HL-60 (cell line): ENCODE data around the gene B4GALT2.
A peak's percentile ranks its signal among the peaks of the same experiment; 100 is the strongest.

Experiments used
- DNase-seq, 2 experiments: peaks; one replicate each; pipeline ENCODE4 v3.0.0-alpha.2; 2010 to 2020; ENCODE audit warnings: low read depth in 1 of 2, low spot score in 1 of 2
- H3K27ac ChIP-seq: fragments of 250-450 bp; sonication (Bioruptor Pico); replicated peaks from 2 replicates; pipeline ENCODE4 v1.5.1; 2020; ENCODE audit warnings: mild to moderate bottlenecking, moderate library complexity
- H3K27me3 ChIP-seq: fragments of 250-450 bp; sonication (Bioruptor Pico); 2 replicates; pipeline ENCODE4 v1.5.1; 2021; ENCODE audit warnings: mild to moderate bottlenecking, moderate library complexity; ENCODE audit not compliant: insufficient read depth, poor library complexity, severe bottlenecking
- H3K4me3 ChIP-seq: replicated peaks from 2 replicates; pipeline ENCODE4 v1.5.1; 2011; ENCODE audit warnings: mild to moderate bottlenecking, control low read depth, low read length; ENCODE audit not compliant: insufficient read depth
- GABPA ChIP-seq: IDR thresholded peaks from 2 replicates; pipeline ENCODE4 v1.6.1; 2012; ENCODE audit warnings: low read depth
- POLR2AphosphoS5 ChIP-seq: IDR thresholded peaks from 2 replicates; pipeline ENCODE4 v1.6.1; 2012; ENCODE audit warnings: low read depth
- SPI1 ChIP-seq: IDR thresholded peaks from 2 replicates; pipeline ENCODE4 v1.6.1; 2012; ENCODE audit warnings: low read depth, mild to moderate bottlenecking, borderline replicate concordance
- TF ChIP-seq, protein P1 (sequence below): IDR thresholded peaks from 2 replicates; pipeline ENCODE4 v1.6.1; 2012; ENCODE audit warnings: low read depth; ENCODE audit not compliant: insufficient replicate concordance
- TF ChIP-seq, protein P2 (sequence below): IDR thresholded peaks from one replicate; pipeline ENCODE4 v1.5.1; 2011; ENCODE audit warnings: low read length, control low read depth, inconsistent platforms; ENCODE audit not compliant: insufficient read depth

The B4GALT2 gene

DNA sequence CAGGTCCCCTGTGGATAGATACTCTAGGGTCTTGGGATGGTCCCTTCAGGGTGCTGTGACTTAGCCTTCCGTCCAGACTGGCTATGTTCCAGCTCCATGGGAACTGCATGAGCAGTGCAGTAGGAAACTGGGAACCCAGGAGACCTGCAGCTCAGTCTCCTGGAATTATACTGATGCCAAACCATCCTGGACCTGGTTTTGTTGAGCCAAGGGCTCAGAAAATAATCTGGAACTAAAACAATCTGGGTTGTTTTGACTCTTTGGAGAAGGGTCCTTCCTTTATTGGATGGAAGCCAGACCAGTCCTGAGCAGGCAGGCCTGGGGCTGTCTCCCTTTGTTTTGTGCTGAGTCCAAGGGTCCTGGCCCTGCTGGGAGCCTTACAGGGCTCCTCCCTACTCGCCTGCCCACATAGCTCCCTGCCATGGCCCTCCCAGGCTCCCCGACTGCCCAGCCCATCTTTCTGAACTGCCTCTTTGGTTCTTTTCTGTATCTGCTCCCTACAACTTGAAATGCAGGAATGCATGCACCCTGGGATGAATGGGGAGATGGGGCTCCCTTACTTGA is 31.1 kb upstream of the B4GALT2 start:
- peak overlapping the region; percentile 72 for H3K4me3 ChIP-seq
- DNase-seq = no peak
- H3K27me3 ChIP-seq = no peaks in the 10 kb centered on the region
- H3K27ac ChIP-seq = no peak overlapping the region
- TF ChIP-seq SPI1 (no peak), GABPA (no peak)

DNA sequence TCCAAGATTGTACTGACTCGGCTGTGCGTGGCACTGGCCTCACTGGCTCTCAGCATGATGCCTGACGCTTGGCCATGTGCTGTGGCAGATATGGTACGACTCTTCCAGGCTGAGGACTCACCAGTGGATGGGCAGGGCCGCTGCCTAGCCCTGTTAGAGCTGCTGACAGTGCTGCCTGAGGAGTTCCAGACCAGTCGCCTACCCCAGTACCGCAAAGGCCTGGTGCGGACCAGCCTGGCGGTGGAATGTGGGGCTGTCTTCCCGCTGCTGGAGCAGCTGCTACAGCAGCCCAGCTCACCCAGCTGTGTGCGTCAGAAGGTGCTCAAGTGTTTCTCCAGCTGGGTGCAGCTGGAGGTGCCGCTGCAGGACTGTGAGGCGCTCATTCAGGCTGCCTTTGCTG is 29.3 kb upstream of the B4GALT2 start:
- Histone ChIP-seq H3K27ac (no peak overlapping the region), H3K27me3 (no peaks in the 10 kb centered on the region), H3K4me3 (no peak overlapping the region)
- no peak for TF ChIP-seq GABPA
- no peak for DNase-seq

DNA sequence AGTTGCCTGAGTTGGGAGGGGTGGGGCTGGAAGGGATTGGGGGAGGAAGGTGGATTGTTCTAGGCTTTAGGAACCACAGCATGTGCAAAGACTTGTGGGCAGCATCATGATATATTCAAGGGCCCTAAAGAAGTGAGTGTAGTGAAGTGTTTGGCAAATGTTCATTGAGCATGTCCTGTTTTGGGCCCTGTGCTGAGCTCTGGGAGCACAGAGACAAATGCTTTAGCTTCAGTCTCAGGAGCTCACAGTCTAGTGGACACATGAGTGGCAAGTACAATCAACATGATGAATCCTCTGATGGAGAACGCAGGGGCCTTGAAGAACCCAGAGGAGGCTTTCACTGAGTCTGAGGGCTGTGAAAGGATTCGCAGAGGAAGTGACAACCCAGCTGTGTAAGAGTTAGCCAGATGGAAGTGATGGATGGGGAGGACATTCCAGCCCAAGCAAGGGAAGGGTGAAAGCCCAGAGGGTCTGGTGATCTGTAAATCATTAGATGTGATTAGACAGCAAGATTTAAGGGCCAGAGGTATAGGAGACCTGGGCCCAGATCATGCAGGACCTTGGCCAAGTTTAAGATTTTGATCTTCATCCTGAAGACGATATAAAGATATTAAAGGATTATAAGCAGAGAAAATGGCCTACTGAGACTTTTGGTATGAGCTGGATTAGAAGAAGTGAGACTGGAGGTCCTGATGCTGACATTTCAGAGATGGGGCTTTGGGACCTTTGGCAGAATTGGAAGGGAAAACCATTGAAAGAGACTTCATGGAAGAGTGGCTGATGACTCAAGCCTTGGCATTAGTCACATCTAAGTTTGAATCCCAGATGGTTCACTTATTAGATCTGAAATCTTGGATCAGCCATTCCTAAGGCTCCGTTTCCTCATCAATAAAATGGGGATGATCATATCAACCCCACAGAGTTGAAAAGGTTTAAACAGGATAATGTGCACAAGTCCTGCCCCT is 27.7 kb upstream of the B4GALT2 start:
- no peak overlapping the region for H3K27ac ChIP-seq
- no peaks in the 10 kb centered on the region for H3K27me3 ChIP-seq
- no peak for DNase-seq
- no peak overlapping the region for H3K4me3 ChIP-seq
- TF ChIP-seq, protein P1, sequence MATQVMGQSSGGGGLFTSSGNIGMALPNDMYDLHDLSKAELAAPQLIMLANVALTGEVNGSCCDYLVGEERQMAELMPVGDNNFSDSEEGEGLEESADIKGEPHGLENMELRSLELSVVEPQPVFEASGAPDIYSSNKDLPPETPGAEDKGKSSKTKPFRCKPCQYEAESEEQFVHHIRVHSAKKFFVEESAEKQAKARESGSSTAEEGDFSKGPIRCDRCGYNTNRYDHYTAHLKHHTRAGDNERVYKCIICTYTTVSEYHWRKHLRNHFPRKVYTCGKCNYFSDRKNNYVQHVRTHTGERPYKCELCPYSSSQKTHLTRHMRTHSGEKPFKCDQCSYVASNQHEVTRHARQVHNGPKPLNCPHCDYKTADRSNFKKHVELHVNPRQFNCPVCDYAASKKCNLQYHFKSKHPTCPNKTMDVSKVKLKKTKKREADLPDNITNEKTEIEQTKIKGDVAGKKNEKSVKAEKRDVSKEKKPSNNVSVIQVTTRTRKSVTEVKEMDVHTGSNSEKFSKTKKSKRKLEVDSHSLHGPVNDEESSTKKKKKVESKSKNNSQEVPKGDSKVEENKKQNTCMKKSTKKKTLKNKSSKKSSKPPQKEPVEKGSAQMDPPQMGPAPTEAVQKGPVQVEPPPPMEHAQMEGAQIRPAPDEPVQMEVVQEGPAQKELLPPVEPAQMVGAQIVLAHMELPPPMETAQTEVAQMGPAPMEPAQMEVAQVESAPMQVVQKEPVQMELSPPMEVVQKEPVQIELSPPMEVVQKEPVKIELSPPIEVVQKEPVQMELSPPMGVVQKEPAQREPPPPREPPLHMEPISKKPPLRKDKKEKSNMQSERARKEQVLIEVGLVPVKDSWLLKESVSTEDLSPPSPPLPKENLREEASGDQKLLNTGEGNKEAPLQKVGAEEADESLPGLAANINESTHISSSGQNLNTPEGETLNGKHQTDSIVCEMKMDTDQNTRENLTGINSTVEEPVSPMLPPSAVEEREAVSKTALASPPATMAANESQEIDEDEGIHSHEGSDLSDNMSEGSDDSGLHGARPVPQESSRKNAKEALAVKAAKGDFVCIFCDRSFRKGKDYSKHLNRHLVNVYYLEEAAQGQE = no peak

DNA sequence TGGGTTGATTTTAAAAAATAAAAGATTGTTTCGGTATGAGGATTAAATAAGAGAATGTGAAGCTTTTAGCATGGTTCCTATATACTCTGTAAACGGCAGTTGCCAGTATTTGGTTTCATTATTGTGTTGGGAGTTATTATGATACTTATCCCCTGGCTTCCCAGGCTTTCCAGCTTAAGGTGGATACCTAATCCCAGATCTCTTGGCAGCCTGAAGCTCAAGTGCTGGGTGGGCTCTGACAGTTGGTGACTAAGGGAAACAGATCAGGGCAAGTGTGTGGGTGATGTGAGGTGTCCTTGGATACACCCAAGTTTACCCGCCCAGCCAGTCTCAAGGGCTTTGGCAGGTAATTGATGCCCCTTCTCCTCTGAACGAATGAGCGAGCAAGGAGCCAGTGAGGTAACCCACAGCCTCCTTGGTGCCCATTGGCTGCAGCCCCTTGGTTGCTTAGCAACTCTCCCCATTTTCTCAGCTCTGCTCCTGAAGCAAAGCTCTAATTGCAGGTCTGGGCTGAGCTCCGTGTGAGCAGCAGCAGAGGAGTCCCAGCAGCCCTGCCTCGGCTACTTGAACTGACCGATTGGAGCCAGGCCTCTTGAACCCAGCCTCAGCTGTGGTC is 26.2 kb upstream of the B4GALT2 start:
- Histone ChIP-seq H3K27me3 (no peaks in the 10 kb centered on the region), H3K27ac (no peak overlapping the region), H3K4me3 (no peak overlapping the region)
- TF ChIP-seq, protein P2, sequence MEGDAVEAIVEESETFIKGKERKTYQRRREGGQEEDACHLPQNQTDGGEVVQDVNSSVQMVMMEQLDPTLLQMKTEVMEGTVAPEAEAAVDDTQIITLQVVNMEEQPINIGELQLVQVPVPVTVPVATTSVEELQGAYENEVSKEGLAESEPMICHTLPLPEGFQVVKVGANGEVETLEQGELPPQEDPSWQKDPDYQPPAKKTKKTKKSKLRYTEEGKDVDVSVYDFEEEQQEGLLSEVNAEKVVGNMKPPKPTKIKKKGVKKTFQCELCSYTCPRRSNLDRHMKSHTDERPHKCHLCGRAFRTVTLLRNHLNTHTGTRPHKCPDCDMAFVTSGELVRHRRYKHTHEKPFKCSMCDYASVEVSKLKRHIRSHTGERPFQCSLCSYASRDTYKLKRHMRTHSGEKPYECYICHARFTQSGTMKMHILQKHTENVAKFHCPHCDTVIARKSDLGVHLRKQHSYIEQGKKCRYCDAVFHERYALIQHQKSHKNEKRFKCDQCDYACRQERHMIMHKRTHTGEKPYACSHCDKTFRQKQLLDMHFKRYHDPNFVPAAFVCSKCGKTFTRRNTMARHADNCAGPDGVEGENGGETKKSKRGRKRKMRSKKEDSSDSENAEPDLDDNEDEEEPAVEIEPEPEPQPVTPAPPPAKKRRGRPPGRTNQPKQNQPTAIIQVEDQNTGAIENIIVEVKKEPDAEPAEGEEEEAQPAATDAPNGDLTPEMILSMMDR = no peak
- TF ChIP-seq GABPA = no peak
- no peak for TF ChIP-seq SPI1
- TF ChIP-seq, protein P1 = no peak
- no peak for TF ChIP-seq POLR2AphosphoS5
- no peak for DNase-seq

DNA sequence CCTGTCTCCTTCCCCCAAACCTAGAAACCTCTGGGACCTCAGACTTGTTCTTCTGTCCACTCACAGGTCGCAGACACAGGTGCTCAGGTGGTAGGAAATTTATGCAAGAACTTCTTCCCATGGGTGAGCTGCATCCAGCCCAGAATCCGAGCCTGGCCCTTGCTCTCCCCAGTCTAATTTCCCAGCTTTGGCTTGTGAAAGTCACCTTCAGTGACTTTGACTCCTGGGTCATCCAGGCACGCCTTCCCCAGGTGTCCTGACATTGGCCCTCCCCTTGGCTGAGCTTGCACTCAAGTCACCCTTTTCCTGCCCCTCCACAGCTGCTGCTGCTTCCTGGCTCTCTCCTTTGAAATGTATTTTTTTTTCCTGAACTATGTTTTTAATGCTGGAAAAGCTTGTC is 25.6 kb upstream of the B4GALT2 start:
- Histone ChIP-seq H3K4me3 (no peak overlapping the region), H3K27me3 (no peaks in the 10 kb centered on the region), H3K27ac (no peak overlapping the region)
- no peak for TF ChIP-seq POLR2AphosphoS5
- TF ChIP-seq SPI1 = no peak
- TF ChIP-seq, protein P2 = no peak
- no peak for TF ChIP-seq GABPA
- TF ChIP-seq, protein P1 = no peak
- DNase-seq = no peak
